ENCODE measurements around the gene PIH1D1.
A peak's percentile ranks its signal among the peaks of the same experiment; 100 is the strongest.

PIH1D1 gene

DNA sequence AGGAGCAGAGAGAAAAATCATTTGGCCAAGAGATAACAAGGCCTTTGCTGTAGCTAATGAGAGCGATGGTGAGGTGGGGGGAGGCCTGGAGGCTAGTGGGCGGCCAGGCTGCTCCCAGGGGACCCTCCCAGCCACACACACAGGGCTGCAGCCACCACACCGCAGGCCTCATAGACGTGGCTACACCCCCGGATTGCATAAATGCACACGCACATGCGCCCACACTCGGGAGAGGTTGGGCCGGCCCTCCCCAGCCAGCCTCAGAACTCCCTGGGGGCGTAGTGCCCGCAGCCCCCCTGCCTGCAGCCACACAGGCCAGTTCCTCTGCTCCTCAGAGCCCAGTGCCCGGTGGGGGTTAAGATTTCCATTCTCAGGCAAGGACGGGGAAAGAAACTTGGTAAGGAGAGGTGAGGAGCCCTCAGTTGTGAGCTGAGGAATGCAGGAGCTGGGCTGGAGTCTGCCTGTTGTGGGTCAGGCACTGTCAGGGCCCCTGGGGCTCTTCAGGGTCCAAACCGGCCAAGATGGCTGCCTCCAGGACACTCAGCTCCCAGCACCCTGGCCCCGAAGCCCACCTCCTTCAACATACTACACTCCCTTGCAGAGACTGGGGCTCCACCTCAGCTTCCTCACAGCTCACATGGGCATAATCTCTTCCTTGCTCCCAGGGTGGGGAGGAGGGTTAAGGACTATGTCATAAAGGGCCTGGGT is 36.4 kb downstream of the PIH1D1 start:
- DNase-seq, result no peak

DNA sequence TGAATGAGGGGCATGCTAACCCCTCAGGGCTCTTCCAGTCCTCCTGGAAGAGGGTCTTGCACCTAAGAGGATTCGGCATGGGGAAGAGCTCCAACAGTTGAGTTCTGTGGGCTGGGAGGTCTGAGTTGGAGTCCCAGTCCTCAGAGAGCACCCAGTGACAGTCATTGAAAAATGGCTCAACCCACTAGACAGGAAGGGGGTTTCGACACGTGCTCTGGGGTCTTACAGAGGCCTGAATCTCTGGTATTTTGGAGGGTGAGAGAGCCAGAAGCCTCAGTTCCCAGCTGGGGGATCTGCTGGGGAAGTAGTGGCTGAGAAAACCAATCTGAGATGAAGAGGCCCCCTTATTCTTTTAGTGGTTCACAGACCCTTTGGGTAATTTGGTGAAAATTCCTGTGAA is 37.4 kb downstream of the PIH1D1 start:
- DNase-seq, result no peak

DNA sequence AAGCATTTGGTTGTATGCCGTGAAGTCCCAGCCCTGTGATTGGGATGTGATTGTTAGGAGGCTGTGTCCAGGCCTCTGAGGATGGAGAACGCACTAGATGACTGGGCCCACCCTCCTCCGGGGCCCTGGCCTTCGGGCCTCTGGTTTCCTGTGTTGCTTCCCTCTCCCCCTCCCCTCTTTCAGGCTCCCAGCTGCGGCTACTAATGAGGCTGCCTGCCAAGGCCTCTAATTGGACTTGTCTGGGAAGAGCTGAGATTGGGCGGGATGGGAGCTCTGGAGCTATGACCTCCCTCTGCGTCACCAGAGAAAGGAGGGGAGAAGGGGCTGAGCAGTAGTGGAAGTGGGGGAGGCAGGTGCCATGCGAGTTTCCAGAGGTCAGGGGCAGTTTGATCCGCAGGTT is 38.3 kb downstream of the PIH1D1 start:
- DNase-seq, result no peak

DNA sequence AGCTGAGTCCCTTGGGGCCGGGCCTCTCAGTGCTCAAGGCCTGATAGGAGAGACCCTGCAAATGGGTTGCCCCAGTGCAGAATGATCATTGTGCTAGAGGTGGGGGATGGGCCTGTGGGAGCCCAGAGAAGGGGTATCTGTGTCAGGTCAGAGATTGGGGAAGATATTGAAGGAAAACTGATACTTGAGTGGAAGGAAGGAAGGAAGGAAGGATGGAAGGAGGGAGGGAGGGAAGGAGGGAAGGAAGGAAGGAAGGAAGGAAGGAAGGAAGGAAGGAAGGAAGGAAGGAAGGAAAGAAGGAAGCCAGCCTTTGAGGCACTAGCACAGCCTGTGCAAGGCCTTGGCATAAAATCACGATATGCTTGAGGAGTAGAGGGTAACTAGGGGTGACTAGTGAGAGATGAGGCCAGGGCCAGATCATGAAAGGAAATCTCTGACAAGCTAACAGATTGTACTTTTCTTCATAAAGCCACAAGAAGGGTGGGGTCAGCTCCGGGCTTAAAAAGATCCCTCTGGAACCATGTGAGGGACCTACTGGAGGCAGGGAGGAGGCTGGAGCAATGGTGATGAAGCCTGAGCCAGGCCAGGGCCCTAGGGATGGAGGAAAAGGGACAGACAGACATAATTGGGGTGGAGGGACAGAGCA is 39.8 kb downstream of the PIH1D1 start:
- no peak for DNase-seq

DNA sequence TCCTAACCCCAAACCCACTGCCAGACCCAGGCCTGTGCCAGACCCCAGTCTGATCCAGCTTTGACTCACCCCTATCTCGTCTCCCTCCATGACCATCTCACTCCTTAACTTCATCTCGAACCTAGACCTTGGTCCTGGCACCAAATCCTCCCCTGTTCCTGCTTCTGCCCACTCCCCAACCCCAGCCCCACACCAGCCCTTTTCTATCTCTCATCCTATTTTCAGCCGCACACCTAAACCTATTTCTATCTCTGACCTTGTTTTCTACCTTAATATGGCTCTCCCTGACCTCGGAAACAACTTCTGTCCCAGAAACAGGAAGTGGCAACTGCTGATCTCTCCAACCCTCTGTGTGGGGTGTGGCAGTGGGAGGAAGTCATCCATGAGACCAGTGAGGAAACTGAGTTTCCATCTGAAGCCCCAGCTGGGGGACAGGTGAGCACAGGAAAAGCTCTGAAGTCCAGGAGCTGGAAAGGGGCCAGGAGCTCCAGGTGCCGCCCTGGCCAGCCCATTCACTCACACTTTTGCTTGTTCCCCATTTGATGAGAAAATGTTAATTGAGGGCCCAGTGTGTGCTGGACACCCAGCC is 42.1 kb downstream of the PIH1D1 start:
- peak in 1 of 2 experiments; percentile 39 for DNase-seq

DNA sequence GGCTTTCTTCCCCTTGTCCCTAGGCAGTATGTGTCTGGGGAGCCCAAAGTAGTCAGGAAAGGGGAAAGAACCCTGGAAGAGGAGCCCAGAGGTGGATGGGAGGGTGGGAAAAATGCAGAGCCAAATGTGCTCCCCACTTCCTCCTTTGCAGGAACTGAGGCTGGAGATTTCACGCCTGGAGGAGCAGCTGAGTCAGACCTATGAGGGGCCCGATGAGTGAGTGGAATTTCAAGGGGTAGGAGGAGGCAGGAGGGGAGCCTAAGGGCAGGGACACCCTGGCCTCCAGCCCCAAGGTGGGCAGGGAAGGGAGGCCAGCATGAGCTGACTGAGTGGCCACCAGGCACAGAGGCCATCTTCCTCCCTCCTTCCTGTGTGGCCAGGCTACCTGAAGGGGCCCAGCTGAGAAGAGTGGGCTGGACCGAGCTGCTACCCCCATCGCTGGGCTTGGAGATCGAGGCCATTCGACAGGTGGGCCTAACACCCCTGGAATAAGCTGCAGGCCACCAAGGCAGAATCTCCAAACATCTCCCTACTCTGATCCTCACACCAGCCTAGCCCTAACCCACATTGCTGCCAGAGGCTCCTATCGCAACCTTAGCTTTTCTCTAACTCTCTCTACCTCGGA is 42.7 kb downstream of the PIH1D1 start:
- no peak for DNase-seq

DNA sequence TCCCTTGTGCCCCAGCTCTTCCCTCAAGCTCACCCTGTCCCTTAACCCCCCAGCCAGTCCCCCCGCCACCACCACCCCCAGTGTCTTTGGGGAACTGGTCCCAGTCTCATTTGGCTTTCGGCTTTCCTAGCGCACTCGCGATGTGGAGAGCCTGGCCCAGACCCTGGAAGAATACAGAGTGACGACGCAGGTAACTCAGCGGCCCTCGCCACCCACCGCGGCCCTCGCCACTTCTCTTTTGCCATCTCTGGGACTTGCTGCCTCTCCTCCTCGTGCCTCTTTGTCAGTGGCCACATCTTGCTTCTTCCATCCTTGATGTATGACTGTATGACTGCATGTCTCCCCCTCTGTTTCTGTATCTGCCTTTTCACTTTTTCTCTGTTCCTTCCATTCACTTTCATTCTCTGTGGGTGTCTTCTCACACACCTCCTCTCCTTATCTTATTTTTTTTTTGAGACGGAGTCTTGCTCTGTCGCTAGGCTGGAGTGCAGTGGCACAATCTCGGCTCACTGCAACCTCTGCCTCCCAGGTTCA is 44.1 kb downstream of the PIH1D1 start:
- no peak for DNase-seq

DNA sequence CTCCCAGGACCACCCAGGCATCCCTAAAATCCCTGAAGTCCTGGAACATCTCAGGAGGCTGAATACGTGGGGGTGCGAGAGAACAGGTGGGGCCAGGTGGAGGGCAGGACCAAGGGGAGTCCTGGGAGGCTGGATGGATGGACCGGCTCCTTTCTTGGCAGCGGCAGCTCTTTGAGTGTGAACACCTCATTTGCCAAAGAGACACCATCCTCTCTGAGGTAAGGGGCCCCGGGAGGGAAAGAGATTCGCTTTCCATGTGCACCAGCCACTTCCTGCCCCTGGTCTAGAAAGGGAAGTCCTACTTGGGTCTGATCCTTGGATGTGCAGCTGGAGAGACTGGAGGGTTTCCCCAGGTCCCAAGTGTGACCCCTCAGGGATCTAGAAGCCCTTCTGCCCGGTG is 44.5 kb downstream of the PIH1D1 start:
- DNase-seq, result no peak

DNA sequence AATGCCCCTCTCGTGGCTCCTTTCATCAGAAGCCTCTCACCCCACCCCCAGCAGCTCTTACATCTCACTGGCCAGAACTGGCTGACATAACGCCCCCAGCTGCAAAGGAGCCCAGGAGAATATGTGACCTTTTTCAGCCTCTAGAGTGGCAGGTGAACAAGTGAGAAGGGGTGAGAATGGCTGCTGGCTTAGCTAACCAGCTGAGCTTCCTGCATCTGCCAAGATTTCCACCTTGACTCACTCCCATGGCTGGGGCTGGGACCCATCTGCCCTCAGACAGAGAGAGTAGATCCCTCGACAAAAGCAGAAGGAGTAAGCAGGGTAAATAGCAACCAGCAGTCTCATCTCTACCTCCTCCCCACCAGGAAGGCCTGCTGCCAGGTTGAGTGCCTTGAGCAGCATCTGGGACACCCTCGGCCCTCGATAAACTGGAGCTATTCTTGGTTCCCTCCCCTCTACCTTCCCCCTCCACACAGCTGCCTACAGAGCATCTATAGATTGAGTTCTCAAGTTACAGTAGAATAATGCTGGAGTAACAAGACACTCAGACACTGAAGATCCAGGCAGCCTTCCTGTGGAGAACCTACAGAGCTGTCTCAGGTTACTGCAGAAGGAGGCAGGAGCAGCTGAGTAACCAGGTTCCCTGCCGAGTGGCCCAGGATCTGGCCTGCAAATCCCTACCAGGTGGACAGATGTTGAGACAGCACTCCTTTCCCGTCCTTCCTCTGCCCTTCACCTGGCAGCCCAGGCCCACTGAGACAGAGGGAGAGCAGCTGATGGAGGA is 48.0 kb downstream of the PIH1D1 start:
- DNase-seq, result no peak

DNA sequence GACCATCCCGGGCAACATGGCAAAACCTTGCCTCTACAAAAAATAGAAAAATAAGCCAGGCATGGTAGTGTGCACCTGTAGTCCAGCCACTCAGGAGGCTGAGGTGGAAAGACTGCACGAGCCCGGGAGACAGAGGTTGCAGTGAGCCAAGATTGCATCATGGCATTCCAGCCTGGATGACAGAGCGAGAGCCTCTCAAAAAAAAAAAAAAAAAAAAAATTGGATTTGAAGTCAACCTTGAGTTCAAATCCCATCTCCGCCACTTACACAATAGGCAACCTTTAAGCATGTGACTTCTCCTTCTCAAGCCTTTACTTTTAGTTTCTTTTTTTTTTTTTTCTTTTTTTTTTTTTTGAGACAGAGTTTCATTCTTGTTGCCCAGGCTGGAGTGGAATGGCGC is 51.6 kb downstream of the PIH1D1 start:
- DNase-seq, result no peak

DNA sequence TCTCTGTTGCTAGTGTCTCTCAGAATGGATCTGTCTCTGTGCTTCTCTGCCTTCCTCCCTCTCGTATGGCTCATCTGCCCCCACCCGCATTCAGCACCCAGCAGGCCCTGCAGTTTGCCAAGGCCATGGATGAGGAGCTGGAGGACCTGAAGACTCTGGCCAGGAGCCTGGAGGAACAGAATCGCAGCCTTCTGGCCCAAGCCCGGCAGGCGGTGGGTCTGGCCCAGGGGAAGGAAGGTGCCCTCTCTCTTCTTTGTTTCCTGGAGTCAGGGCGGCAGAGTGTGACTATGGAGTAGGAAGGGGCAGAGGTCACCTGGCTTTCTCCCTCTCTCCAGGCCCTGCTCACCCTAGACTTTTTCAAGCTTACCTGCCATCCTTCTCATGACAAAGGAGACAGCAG is 52.7 kb downstream of the PIH1D1 start:
- no peak for DNase-seq

DNA sequence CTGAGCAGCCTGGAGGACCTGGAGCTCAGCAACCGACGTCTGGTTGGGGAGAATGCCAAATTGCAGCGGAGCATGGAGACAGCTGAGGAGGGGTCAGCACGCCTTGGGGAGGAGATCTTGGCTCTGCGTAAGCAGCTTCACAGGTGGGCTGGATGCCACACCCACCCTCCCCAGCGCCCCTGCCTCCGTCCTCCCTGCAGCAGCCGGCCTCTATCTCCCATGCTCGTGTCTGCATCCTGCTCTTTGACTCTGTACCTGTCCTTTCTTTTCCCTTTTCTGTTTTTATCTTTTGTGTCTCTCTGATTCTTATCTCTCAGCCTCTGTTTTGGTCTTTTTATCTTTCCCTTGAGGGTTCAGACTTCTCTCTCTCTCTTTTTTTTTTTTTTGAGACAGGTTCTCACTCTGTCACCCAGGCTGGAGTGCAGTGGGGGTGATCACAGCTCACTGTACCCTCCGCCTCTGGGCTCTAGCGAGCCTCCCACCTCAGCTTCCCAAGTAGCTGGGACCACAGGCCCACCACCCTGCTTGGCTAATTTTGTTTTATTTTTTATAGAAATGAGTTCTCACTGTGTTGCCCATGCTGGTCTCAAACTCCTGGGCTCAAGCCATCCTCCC is 53.5 kb downstream of the PIH1D1 start:
- DNase-seq, result no peak

DNA sequence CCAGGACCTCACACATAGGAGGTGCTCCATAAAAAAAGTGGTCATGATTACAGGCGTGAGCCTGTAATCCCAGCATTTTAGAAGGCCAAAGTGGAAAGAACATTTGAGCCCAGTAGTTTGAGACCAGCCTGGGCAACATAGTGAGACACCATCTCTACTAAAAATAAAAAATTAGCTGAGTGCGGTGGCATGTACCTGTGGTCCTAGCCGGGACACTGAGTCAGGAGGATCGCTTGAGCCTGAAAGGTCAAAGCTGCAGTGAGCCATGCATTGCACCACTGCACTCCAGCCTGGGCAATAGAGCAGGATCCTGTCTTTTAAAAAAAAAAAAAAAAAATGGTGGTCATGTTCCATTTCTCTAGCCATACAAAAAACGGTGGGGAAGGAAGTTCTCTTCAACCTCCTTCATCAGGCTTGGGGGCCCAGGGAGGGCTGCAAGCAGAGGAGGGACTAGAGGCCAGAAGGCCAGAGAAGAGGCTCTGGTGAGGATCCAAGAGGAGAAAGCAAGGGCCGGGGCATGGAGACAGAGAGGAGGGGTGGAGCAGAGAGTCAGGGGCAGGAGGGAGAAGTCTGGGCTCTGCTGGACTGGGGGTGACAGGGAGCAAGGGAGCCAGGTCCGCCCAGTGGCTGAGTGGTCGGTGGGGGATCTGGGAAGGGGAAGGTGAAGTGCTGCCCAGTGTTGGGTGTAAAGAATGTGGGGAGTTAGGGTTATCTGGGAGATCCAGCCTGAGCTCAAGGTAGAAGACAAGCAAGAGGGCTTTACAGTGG is 54.7 kb downstream of the PIH1D1 start:
- no peak for DNase-seq

All from activated T-cell treated with anti-CD3 and anti-CD28 coated beads, Interleukin-2, amount 50 U/mL, for 48 hours (primary cell).